ENCODE data around the gene LYRM9.

- no peak for TF ChIP-seq NCOR1 (IDR thresholded peaks at IDR 0.05)
- TF ChIP-seq RAD21 (CRISPR knock-in tag; conservative IDR thresholded peaks at IDR 0.05 in 1 of 2, IDR thresholded peaks at IDR 0.05 in 1 of 2), result no peak
- TF ChIP-seq ZBTB40 (IDR thresholded peaks at IDR 0.05), result no peak
- TF ChIP-seq ZBTB40 (CRISPR knock-in tag; IDR thresholded peaks at IDR 0.05), result no peak
- TF ChIP-seq FOXM1 (IDR thresholded peaks at IDR 0.05; ENCODE audit: low read depth), result no peak
- no peak for TF ChIP-seq FOXM1 (CRISPR knock-in tag; IDR thresholded peaks at IDR 0.05; ENCODE audit: low read depth)
- no peak for TF ChIP-seq TCF7L2 (IDR thresholded peaks at IDR 0.05; ENCODE audit: low read depth, low read length)
- TF ChIP-seq ETV5 (CRISPR knock-in tag; IDR thresholded peaks at IDR 0.05; ENCODE audit: low read depth), result no peak
- TF ChIP-seq TRIM28 (IDR thresholded peaks at IDR 0.05), result no peak
- no peak for TF ChIP-seq BRCA1 (IDR thresholded peaks at IDR 0.05)
- TF ChIP-seq BRCA1 (CRISPR knock-in tag; IDR thresholded peaks at IDR 0.05), result no peak
- peak in 1 of 3 experiments; percentile 20; a peak in 1 of 6 replicates for TF ChIP-seq CTCF (IDR thresholded peaks at IDR 0.05 in 2 of 3, conservative IDR thresholded peaks at IDR 0.05 in 1 of 3; ENCODE audit: insufficient read depth in 2 of 3, low read depth in 1 of 3, low read length in 3 of 3)
- no peak for TF ChIP-seq ZNF41 (CRISPR knock-in tag; conservative IDR thresholded peaks at IDR 0.05)
- no peak for TF ChIP-seq MEF2A (IDR thresholded peaks at IDR 0.05; ENCODE audit: control insufficient read depth, low read depth, low read length)
- TF ChIP-seq PCBP1 (IDR thresholded peaks at IDR 0.05; ENCODE audit: low read depth, low read length, poor library complexity, severe bottlenecking), result no peak
These were observed 25.9 kb upstream of the LYRM9 start for GRCh38 chr17:27919079-27919478.

Measured in K562 (cell line).